HG03571 (cell line): ENCODE measurements around the gene ANKS6.

ENCODE experiments used
- ATAC-seq: cut with Tn5 transposase; IDR thresholded peaks from one replicate; pipeline ENCODE4 v1.9.1; 2021; ENCODE audit not compliant: unreplicated experiment

ANKS6 gene

DNA sequence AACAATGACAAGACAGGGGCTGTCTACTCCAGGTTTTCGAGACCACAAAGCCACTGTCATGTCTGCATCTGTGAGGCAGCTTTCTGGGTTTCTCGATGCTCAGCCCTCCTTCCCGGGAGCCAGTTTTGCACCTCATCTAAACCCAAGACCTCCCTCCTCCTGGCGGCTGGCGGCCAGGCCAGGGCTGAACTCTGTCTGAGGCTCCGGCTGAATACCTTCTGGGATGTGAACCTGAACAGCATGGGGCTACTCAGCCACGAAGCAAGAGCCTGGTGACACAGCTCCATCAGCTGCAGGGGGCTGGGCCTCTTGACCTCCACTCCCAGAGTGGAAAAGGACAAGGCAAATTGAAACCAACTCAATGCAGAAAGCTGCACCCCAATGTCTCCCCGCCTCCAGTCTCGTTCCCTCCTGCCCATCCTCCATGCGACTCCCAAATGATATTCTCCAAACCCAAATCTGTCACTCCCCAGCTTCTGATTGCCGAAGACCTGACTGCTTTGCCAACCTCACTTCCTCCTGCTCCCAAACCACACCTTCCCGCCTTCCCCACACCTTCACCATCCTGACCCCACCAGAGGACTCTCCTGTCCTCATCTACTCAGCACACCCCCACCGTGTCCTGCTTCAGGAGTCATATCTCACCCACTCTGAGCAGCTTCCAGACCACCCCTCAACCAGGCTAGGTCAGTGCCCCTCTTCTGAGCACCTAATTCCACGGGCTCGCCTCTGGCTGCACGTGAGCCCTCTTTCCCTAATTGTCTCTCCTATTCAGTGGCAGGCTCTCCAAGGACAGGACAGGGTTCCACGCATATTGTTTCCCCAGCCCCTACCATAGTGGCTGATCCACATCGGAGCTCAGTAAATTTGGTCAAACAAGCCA, 4.5 kb downstream of the ANKS6 start:
- no peak for ATAC-seq

DNA sequence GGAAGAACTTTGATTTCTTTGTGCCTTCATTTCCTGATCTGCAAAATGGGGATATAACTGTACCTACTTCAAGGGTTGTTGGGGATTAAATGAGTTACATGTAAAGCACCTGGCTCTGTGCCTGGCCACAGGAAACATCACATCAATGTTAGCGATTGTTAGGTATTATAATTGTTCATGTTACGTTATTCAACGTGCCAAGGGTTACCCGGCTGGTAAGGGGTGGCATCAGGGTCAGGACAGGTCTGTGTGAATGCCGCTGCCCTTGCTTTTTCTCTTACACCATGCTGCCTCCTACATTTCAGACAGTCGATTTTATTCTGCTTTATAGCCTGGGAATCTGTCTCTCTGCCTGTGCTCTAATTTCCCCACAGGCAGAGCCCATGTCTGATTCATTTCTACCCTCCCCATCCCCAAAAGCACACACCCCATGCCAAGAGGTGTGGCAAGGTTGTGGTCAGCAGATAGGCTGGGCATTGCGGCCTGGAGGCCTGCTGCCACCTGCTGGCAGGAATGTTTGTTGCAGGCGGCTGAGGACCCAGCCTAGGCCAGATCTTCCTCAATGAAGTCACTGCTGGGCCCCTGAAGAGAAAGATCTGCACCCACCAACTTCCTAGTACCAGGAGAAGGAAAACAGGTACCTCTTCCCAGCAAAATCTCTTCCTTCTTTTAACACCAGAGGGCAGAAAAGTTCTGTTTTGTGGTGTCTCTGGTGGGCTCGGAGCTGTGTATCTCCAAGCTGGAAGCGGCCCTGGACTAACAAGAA, 5.3 kb downstream of the ANKS6 start:
- no peak for ATAC-seq

- no peak for ATAC-seq
These were observed 6.1 kb downstream of the ANKS6 start for GRCh38 chr9:98790134-98790841.

GRCh38 chr9:98789483-98790133, 6.7 kb downstream of the ANKS6 start:
- no peak for ATAC-seq

DNA sequence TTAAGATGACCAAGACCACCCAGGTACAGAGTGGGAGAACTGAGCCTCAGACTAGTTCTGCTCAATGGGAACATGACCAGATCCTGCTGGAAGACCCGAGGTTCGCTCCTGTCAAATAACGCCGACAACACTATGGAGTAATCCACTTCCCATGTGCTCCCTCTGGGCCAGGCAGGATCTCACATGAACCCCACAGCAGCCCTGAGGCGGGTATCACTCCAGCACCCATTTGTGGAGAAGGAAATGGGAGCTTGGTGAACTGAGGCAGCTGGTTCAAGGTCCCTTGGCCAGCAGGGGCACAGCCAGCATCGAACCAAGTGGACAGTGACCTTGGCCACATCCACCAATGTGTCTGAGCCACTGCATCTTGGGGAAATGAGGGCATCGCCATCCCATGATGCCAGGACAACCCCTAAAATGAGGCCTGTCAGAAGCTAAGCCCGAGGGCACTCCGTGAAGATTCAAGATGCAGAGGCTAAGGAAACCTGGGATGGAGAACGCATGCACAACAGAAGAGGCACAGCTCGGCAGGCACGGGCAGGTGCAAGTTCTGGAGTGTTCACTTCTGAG, 8.5 kb downstream of the ANKS6 start:
- ATAC-seq: no peak

DNA sequence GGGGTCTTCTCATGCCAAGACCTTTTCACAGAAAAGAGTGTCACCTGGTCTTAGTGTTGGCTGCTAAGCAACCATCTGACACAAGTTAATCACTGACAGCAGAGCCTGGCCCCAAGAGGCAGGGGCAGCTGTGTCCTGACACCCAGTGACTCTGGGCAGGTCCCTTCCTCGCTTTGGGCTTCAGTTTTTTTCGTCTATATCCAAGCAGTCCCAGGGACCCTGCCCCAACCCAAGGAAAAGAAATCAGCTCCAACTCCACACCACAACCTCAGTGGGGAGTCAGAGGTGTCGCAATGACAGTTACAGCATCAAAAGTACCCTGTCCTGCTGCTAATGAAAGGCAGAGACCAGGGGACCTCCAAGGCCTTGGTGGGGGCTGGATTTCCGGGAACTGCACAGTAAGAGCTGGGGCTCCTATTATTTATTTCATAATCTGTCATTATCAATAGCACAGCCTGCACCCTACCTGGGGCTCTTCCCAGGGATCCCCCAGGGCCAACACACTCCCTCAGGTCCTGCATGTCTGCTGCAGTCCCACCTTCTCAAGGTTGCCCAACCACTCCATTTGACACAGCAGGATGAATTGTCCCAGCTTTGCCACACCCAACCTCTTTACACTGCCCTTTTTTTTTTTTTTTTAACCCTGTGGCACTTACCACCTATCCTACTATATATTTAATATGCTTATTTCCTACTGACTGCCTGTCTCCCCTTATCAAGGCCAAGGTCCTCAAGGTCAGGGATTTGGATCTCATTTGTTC, 9.4 kb downstream of the ANKS6 start:
- no peak for ATAC-seq

DNA sequence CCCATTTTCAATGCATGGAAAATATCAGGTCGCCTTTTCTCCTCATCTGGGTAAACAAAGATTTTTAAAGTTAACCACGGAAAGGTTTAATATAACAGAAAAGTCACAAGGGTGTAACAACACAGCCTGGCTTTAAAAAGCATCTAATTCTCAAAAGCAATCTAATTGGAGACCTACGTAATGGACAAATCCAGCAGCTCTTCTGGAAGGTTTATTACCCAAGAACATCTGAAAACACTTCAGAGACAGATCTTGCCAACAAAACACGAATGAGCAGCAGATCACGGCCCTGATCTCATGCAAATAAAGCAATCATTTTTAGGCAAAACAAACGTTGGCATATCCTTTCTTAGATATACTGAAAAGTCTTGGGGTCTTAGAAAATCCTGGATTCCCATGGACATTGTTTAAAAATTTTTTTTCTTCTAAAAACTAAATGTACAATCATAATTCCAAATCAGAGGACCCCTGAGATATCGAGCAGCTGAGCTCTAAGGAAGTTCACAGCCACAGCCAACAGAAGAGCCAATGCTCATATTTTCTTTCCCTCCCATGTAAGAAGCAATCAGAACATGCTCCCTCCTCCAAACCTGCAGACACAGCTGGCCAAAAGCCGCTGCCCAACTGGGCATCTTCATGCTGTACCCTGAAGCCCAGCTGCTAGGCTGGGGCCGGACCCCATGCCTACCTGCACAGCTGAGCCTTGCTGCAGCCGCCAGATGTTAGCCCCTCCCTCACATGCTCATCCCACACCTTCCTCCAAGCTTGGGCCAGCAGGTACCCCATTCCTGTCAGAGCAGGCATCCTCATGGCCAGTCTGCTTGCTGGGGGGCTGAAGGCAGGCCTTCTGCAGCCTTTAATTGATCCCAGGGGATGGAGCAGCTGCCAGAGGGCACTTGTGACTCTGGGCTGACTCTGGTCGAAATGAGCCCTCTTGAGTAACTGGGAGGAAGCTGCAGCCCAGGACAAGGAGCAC, 11.2 kb downstream of the ANKS6 start:
- no peak for ATAC-seq

GRCh38 chr9:98783518-98784226, 12.7 kb downstream of the ANKS6 start:
- ATAC-seq: no peak

- no peak for ATAC-seq
These were observed 14.6 kb downstream of the ANKS6 start for GRCh38 chr9:98781588-98782383.

DNA sequence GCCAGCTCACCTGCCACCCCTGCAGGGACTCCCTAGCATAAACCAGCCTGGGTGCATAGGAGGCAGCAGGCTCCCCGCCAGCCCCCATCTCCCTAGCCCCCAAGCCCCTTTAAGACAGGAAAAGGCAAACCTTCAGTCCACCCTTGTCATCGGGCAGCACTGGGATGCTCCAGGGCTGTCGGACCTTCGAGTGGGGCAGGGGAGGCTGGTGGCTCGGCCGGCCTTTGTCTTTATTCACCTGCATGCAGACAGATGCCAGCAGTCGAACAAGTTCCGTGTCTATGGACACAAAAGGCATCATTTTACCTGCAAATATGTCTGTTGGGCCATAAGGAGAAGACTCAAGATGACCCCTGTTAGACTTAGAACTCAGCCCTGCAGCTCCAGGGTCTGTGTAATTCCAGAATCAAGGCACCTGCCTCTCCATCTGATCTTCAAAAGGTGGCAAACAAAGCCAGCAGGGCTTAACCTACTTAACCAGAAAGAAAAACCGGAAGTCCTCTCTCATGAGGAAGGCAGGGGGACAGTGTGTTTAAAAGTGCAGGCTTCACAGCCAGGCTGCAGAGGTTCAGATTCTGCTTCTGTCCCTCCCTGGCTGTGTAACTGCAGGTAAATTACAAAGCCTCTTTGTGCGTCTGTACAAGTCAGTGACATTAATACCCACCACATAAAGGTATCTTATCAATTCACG, 16.2 kb downstream of the ANKS6 start:
- ATAC-seq: no peak

- no peak for ATAC-seq
These were observed 17.4 kb downstream of the ANKS6 start for GRCh38 chr9:98778711-98779530.

GRCh38 chr9:98778251-98778650, 18.1 kb downstream of the ANKS6 start:
- no peak for ATAC-seq

GRCh38 chr9:98777618-98778017, 18.7 kb downstream of the ANKS6 start:
- no peak for ATAC-seq

DNA sequence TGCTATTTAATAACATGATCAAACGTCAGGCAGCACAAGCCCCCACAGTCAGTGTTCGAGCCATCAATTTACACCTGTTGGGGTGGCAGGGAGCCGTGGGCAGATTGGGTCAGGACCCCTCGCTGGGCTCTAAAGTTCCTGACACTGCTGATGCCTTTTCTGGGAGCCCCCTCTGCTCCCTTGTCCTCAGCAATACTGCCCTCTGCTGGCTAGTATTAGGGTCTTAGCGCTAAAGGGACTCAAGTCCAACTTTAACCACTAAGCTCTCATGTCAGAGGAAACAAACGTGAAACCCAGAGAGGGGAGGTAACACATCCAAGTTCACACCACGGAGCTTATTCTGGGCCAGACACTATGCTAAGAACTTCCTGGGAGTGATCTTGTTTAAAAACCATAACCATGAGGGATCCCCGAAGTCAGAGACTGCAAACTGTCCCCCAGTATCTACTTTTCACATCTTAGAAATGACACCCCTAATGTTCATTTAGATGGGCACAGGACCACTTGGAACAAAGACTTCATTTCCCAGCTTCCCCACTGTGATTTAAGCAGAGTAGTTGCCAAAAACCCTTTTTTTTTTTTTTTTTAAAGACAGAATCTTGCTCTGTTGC, 20.4 kb downstream of the ANKS6 start:
- ATAC-seq: no peak

GRCh38 chr9:98774746-98775145, 21.6 kb downstream of the ANKS6 start:
- no peak for ATAC-seq

- no peak for ATAC-seq
These were observed 22.6 kb downstream of the ANKS6 start for GRCh38 chr9:98773721-98774120.
